GM13976 (cell line): ENCODE results near the gene PNMA8C.
"Not testable (repeated sequence)": the region's sequence is repeated elsewhere in the genome, so short reads cannot be mapped to it uniquely, and the experiment has no call there.

Experiments used
- DNase-seq: peaks from one replicate; pipeline ENCODE4 v3.0.0; 2012; ENCODE audit warnings: low spot score
- CTCF ChIP-seq: IDR thresholded peaks from 2 replicates; pipeline ENCODE4 v1.5.1; 2012; ENCODE audit warnings: borderline replicate concordance, mild to moderate bottlenecking; ENCODE audit not compliant: insufficient read depth; ENCODE audit errors: extremely low read depth, missing control alignments, control extremely low read depth
- in situ Hi-C: fragments of 300-500 bp; cut with MboI; formaldehyde crosslinking; loops from one replicate; pipeline ENCODE4 v1.12.0; 2022; ENCODE audit warnings: low sequenced_read_pairs, mixed read lengths, inconsistent platforms; ENCODE audit not compliant: unreplicated experiment

PNMA8C gene

DNA sequence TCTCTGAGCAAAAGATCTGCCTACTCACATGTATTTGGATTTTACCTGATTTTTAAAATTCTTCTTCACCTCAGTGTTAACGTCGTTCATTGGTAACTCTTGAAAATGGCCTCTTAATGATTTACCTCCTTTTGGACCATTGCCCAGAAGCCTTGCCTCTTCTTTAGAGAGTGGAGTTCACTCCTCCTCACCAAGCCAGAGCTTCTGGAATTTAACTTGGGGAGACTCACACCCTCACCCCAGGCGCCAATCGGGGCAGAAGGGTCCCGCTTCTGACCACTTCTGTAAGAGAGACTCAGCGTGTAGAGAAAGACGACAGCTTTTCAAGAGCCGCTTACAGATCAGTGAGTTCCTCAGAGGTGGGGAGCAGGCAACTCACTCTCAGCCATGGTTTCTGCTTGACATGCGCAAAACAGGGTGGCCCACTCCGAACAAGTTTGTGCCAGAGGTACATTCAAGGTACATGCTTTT lies 2.7 kb downstream of the PNMA8C start:
- no peak for DNase-seq
- TF ChIP-seq CTCF = no peak
- in situ Hi-C loops = no loop called here

DNA sequence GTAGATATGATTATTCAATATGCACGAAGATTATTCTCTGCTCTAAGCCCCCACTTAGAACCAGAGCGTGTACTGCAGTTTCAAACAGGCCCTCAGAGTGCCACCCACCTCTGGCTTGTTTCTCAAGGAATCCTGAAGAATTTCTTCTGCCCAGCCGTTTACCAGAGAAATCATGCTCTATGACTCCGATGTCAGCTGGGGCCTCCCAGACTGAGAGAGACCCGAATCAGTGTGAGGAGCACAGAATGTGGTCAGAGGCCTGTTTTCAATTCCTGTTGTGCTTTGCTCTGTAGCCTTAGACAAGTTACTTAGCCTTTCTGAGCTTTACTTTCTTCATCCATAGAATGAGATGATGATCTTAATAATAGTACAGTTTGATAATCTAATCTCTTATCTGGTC lies 5.5 kb downstream of the PNMA8C start:
- no peak for DNase-seq
- TF ChIP-seq CTCF = no peak
- in situ Hi-C loops = no loop called here

DNA sequence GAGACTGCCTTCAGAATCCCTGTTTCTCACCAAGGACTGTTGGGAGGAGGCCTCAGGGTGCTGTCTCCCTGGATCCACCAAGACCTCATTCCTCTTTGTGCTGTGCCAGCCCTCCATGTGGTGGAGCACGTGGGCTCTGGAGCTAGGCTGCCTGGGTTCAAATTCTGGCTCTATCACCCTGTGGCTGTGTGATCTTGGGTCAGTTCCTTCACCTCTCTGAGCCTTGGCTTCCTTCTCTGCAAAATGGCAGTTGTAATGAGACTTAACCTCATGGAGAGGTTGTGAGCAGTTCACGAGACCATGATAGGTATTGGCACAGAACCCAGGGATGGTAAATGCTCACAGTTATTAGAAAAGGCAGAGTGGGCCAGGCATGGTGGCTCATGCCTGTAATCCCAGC lies 6.4 kb downstream of the PNMA8C start:
- no peak for TF ChIP-seq CTCF
- in situ Hi-C loops = no loop called here

GRCh38 chr19:46420056-46420455 lies 8.7 kb downstream of the PNMA8C start:
- no peak for TF ChIP-seq CTCF
- in situ Hi-C loops = no loop called here
- no peak for DNase-seq

More for the DNA sequence above, 6.4 kb downstream of the PNMA8C start:
- DNase-seq = no peak

- DNase-seq, in situ Hi-C loops: not testable (repeated sequence)
These were observed 12.7 kb downstream of the PNMA8C start for GRCh38 chr19:46415804-46416709.

GRCh38 chr19:46414899-46415298 lies 13.8 kb downstream of the PNMA8C start:
- DNase-seq, in situ Hi-C loops: not testable (repeated sequence)

DNA sequence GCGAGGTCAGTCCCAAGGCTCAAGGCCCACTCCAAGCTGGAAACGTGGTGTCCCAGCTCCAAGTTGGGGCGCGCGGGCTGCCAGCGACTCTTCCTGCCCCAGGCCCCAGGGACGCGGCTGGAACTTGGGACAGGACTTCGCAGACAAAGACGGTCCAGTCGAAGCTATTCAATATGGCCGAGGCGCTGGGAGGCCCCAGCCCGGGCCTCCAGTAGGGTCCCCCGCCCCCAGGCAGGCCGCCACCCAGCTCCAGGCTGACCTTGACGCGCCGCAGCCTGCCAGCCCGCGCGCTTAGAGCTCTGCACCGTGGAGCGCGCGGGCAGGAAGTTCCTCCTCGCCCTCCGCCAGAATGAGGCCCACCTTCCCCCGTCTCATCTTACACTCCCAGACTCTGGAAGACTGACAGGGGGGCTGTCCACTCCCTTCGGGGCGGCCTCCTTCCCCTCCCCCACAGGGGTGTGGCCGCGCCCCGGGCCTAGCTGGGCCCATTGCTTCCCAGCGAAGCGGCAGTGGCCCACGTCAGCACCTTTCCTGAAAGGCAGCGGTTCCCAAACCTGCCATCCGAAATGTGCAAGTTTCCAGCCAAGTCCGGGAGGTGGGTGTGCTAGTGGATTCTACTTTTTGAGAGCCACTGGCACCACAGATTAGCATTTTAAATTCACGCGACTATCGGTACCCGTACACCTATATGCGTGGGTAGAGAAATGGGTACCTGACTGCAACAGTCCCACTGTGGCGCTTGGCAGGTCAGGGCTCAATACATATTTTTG lies 15.3 kb downstream of the PNMA8C start, which contains the start of gene CCDC8:
CCDC8 (minus strand) TSS at position 303 of the 770 bp plus-strand sequence. CDS start 754 bp downstream, outside the sequence.
- no peak for DNase-seq
- in situ Hi-C loops = no loop called here
- no peak for TF ChIP-seq CTCF
